Ascending aorta (tissue), 2 donors: Measurements from ENCODE around the gene CCDC14. TPM values are rescaled to one million over a fixed set of nuclear protein-coding genes. Genes with fewer than 3 reads are reported as not detected.
"Not testable (repeated sequence)": the region's sequence is repeated elsewhere in the genome, so short reads cannot be mapped to it uniquely, and the experiment has no call there.

ENCODE experiments used
- DNase-seq, 2 donors: peaks; one replicate each; pipeline ENCODE4 v3.0.0-alpha.2; 2019; ENCODE audit warnings: low spot score in 2 of 2
- H3K27ac ChIP-seq, 2 donors: fragments of 200-600 bp; sonication (generic); one replicate each; pipeline ENCODE4 v1.5.1; 2016 to 2017; ENCODE audit warnings: mild to moderate bottlenecking in 1 of 2
- H3K27me3 ChIP-seq: fragments of 200-600 bp; sonication (generic); one replicate; pipeline ENCODE4 v1.5.1; 2017
- H3K36me3 ChIP-seq, 2 donors: fragments of 200-600 bp; sonication (generic); one replicate each; pipeline ENCODE4 v1.5.1; 2016
- H3K4me1 ChIP-seq, 2 donors: fragments of 200-600 bp; sonication (generic); one replicate each; pipeline ENCODE4 v1.5.1; 2016 to 2017; ENCODE audit warnings: mild to moderate bottlenecking in 1 of 2
- H3K4me3 ChIP-seq, 2 donors: fragments of 200-600 bp; sonication (generic); one replicate each; pipeline ENCODE4 v1.5.1; 2016 to 2017; ENCODE audit warnings: mild to moderate bottlenecking in 1 of 2
- H3K9me3 ChIP-seq, 2 donors: fragments of 200-600 bp; sonication (generic); one replicate each; pipeline ENCODE4 v1.5.1; 2016
- intact Hi-C: fragments of 100-400 bp; cut with DNase I; formaldehyde crosslinking; loops from one replicate; pipeline ENCODE4 v1.15.1; 2023
- total RNA-seq: library from RNA; depleted of rRNA; stranded (reverse); fragments of >200 nt; gene quantifications from one replicate; pipeline ENCODE4 v1.1.0, GENCODE V29; 2016
- TF ChIP-seq, protein P1 (sequence below), 3 experiments: fragments of 200-600 bp in 2 of 3; fragments of 450-650 bp in 1 of 3; sonication (generic) in 2 of 3; IDR thresholded peaks; one replicate each; pipeline ENCODE4 v1.5.1; 2016 to 2019; ENCODE audit warnings: antibody characterized with exemption in 3 of 3, mild to moderate bottlenecking in 1 of 3, moderate library complexity in 1 of 3

CCDC14 gene
- total RNA-seq, 1 donor from 2014 or later = 6.5 TPM

DNA sequence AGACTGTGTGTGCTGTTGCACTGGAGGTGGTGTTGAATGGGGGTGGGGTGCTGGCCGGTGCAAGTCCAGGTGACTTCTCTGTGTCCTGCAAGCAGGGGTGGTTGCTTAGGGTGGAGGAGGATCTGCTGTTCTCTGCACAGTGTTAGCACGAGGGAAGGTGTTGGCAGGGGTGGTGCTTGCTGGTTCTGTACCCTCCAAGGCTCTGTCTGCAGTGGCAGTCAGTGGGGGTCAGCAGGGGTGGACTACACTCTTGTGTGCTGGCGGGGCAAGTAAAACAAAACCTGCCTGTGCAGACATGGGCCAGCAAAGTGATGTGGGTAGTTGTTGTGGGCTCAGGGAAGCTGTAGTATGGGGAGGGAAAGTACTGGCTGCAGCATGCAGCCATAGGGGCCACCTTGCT, 25.4 kb upstream of the CCDC14 start:
- Histone ChIP-seq H3K9me3 (no peaks in the 10 kb centered on the region), H3K36me3 (no peaks in the 10 kb centered on the region), H3K4me3 (no peak overlapping the region), H3K27ac (no peak overlapping the region), H3K27me3 (no peaks in the 10 kb centered on the region), H3K4me1 (peaks cover 8 to 12% of the 10 kb centered on the region in 2 donors)
- TF ChIP-seq, protein P1, sequence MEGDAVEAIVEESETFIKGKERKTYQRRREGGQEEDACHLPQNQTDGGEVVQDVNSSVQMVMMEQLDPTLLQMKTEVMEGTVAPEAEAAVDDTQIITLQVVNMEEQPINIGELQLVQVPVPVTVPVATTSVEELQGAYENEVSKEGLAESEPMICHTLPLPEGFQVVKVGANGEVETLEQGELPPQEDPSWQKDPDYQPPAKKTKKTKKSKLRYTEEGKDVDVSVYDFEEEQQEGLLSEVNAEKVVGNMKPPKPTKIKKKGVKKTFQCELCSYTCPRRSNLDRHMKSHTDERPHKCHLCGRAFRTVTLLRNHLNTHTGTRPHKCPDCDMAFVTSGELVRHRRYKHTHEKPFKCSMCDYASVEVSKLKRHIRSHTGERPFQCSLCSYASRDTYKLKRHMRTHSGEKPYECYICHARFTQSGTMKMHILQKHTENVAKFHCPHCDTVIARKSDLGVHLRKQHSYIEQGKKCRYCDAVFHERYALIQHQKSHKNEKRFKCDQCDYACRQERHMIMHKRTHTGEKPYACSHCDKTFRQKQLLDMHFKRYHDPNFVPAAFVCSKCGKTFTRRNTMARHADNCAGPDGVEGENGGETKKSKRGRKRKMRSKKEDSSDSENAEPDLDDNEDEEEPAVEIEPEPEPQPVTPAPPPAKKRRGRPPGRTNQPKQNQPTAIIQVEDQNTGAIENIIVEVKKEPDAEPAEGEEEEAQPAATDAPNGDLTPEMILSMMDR (IDR thresholded peaks at IDR 0.05) = no peak
- intact Hi-C loops = loop anchor here (10.0 kb wide), 1 partner anchor 342 kb away; no protein-coding TSS in a partner anchor
- DNase-seq = no peak

DNA sequence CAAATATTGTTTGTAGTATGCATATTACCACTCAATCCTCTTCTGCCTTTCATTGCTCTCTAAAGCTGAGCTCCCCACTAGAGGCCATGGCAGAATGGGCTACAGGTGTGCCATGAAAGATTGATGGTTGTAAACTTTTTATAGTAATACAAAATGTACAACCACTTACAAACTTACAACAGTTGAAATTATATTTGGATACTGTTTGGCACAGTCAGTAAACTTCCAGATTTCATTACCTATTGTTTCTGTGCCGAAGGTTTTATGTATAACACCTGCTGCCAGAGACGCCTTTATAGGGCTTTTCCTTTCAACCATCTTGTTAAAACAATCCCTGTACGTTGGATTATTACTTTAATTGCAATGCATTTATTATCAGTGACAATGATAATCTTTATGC, 23.9 kb upstream of the CCDC14 start:
- Histone ChIP-seq H3K4me1 (peaks cover 8 to 16% of the 10 kb centered on the region in 2 donors), H3K27ac (no peak overlapping the region), H3K9me3 (no peaks in the 10 kb centered on the region), H3K27me3 (no peaks in the 10 kb centered on the region), H3K36me3 (no peaks in the 10 kb centered on the region), H3K4me3 (no peak overlapping the region)
- intact Hi-C loops = loop anchor here (5.0 to 10.0 kb wide), 2 partner anchors 248 to 340 kb away; no protein-coding TSS in a partner anchor
- TF ChIP-seq, protein P1 (IDR thresholded peaks at IDR 0.05) = no peak
- DNase-seq = no peak

DNA sequence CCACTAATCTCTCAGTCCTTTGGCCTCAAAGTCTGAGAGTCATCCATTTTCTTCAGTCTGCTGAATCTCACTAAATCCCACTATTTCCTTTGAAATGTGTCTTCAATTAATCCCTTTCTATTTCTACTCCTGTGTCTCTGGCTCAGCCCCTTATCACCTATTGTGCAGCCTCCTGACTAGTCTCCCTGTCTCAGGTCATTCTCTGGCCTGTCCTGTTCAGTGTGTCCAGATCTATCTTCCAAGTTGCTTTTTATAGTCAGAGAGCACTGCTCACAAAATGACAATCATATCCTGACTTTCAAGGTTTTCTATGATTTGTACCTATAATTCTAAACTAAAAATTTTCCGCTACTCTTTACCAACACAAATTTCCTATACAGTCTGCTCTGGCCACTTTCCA, 23.3 kb upstream of the CCDC14 start:
- intact Hi-C loops = loop anchor here (5.0 to 10.0 kb wide), 2 partner anchors 247 to 340 kb away; no protein-coding TSS in a partner anchor
- Histone ChIP-seq H3K27me3 (no peaks in the 10 kb centered on the region), H3K4me3 (no peak overlapping the region), H3K27ac (no peak overlapping the region), H3K4me1 (peaks cover 8 to 16% of the 10 kb centered on the region in 2 donors), H3K36me3 (no peaks in the 10 kb centered on the region), H3K9me3 (no peaks in the 10 kb centered on the region)
- DNase-seq = no peak
- TF ChIP-seq, protein P1 (IDR thresholded peaks at IDR 0.05) = no peak

DNA sequence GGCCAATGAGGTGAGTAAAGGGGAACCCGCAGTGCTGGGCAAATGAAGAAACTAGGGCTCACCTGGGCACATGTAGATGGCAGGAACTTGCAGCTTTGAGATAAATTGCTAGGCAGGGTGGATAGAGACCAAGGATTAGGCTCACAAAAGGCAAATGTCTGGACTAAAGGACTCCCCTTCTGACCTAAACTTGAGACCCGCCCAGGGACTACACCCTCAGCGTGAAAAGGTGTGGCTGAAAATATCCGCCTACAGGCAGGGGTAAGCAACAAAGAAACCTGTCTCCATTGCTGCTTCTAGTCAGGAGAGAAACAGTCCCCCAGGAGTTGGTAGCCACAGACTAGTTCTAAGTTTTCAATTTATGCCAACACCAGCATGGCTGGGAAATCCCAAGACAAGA, 20.3 kb upstream of the CCDC14 start:
- not testable (repeated sequence) for H3K36me3 ChIP-seq, H3K27ac ChIP-seq, DNase-seq, H3K4me3 ChIP-seq, H3K4me1 ChIP-seq, H3K27me3 ChIP-seq, H3K9me3 ChIP-seq
- intact Hi-C loops = loop anchor here (5.0 to 10.0 kb wide), 2 partner anchors 244 to 337 kb away; no protein-coding TSS in a partner anchor

DNA sequence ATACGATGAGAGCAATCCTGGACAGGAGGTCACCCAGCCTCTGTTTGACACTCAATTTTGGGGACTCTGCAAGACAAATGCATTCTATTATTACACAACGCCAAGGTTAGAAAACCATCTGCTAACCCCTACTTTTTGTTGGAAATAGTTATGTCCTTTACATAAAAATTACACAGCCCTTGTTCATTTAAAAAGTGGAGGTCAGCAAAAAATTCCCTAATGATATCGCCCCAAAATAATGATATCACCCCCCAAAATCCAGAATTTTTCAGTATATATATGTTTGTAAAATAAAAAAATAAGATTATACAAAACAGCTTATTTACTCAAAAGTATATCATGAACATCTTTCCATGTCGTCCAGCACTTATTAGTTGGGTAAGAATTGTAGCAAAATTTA, 19.5 kb upstream of the CCDC14 start:
- Histone ChIP-seq H3K27ac (peak overlapping the region in 1 of 2 donors; percentile 36), H3K9me3 (no peaks in the 10 kb centered on the region), H3K27me3 (no peaks in the 10 kb centered on the region), H3K4me3 (peak overlapping the region; percentile 41 to 66), H3K4me1 (peaks cover 0 to 4% of the 10 kb centered on the region in 2 donors), H3K36me3 (no peaks in the 10 kb centered on the region)
- TF ChIP-seq, protein P1 (IDR thresholded peaks at IDR 0.05) = no peak
- DNase-seq = no peak
- intact Hi-C loops = loop anchor here (5.0 to 10.0 kb wide), 2 partner anchors 243 to 336 kb away; no protein-coding TSS in a partner anchor

DNA sequence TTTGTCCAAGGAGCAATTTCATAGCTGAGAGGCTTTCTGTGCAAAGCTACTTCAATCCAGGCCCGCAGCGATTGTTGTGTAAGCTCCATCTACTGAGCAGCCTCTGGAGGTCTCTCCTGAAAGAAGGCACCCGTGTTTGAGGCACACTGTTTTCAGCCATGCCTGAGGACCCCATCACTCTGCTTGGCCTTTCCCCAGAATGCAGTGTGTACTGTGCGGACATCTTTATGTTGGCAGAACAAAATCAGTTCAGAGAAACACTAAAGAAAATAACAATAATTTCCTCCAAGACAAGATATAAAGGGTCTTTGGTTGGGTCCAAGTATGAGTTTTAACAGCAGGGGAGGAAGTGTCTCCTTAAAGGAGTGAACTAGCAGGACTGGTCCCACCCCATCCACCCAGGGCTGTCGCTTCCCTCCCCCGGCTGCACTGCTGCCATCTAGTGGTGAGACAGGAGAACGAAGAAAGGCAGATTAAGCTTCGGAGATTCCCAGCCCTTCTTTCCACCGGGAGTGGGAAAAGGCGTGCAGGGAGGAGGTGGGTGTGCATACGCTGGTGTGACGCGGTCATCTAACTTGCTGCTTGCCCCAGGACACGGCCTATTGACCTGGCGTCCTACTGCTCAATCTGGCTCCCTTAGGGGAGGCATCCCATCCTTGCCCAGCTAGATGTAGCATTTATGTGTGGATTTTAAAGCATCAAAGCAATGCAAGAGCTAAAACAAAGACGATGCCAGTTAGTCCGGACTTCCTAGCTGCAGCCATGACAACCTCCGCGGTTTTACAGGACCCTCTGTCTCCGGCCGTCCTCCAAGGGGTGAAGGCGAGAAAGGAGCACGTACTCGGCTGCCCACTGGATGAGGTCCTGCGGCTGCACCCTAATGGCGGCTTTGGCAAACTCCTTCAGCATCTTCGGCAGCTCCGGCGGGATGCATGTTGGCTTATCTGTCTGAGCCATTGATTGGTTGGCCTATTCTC, 18.8 kb upstream of the CCDC14 start:
- intact Hi-C loops = loop anchor here (5.0 to 10.0 kb wide), 2 partner anchors 243 to 335 kb away; no protein-coding TSS in a partner anchor
- not testable (repeated sequence) for H3K27me3 ChIP-seq, H3K9me3 ChIP-seq, H3K4me1 ChIP-seq, H3K36me3 ChIP-seq
- peak in 1 of 2 donors; percentile 67 for DNase-seq
- H3K4me3 ChIP-seq = peak overlapping the region; percentile 41 to 66
- peak overlapping the region; percentile 36 to 49 for H3K27ac ChIP-seq
- TF ChIP-seq, protein P1 (IDR thresholded peaks at IDR 0.05) = peak; percentile 65 to 75 (median 68)

DNA sequence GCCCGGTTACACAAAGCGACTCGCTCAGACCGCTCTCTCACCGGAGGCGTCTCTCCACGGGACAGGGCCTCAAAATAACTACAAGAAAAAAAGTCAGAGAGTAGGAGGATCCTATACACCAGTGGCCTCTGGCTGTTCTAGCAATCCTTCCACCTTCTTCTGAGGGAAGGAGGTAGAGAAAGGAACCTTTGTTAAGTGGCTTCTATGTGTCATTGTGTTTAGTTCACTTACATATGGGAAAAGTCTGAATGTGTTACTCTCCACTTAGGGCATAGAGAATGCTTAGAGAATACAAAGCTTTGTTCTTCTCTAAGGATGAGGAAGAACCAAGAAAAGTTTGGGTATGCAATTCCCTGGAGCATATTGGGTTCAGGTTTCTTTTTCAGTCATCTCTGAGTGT, 15.9 kb upstream of the CCDC14 start:
- H3K4me3 ChIP-seq, DNase-seq, H3K36me3 ChIP-seq, H3K27me3 ChIP-seq, H3K27ac ChIP-seq, intact Hi-C loops, H3K4me1 ChIP-seq, H3K9me3 ChIP-seq: not testable (repeated sequence)

DNA sequence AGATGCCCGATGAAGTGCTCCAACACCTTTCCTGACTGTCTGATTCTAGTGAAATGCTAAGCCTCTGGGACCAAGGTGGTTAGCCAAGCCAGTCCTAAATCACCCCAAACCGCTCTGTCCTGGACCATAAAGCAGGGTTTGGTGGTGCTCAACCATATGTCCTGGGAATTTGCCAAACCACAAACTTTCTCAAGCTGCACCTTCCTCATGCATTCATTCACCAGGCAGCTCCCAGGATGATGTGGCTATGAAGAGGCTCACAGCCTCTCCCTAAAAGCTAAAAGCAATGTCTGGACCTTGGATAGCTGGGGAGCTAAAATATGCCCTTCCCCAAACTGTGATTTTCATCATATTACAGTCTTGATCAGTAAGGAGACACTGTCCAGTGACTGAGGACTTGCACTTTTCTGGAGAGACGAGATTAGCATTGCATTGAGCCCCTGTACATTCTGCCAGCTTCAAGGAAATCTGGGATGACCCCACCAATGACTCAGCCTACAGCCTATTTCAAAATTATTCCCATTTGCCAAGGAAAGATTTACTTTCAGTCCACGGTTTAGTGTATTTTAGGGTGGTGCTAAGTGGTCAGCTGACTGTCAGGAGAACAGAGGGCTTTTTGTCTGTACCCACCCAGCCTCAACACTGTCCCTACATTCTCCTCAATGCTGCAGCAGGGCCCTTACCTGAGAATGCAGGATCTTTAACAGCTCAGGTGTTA, 15.3 kb upstream of the CCDC14 start:
- H3K36me3 ChIP-seq, DNase-seq, H3K4me3 ChIP-seq, H3K9me3 ChIP-seq, H3K27ac ChIP-seq, H3K27me3 ChIP-seq, intact Hi-C loops, H3K4me1 ChIP-seq: not testable (repeated sequence)
